Testis (tissue), 3 donors: Measurements from ENCODE around the gene C22orf23. TPM values are rescaled to one million over a fixed set of nuclear protein-coding genes. Genes with fewer than 3 reads are reported as not detected.

ENCODE experiments used
- DNase-seq: peaks from one replicate; pipeline ENCODE4 v3.0.0-alpha.2; 2019
- H3K27ac ChIP-seq, 2 donors: fragments of 200-600 bp; sonication (generic); one replicate each; pipeline ENCODE4 v1.5.1; 2019
- H3K27me3 ChIP-seq: fragments of 200-600 bp; sonication (generic); one replicate; pipeline ENCODE4 v1.5.1; 2019
- H3K36me3 ChIP-seq: fragments of 200-600 bp; sonication (generic); one replicate; pipeline ENCODE4 v1.5.1; 2017; ENCODE audit warnings: low read depth; ENCODE audit errors: missing control alignments
- H3K4me1 ChIP-seq: fragments of 200-600 bp; sonication (generic); one replicate; pipeline ENCODE4 v1.5.1; 2019
- H3K4me3 ChIP-seq, 2 donors: fragments of 200-600 bp; sonication (generic); one replicate each; pipeline ENCODE4 v1.5.1; 2017 to 2019
- H3K9me3 ChIP-seq: fragments of 200-600 bp; sonication (generic); one replicate; pipeline ENCODE4 v1.5.1; 2017
- CTCF ChIP-seq, 3 experiments: fragments of 450-650 bp in 2 of 3; fragments of 200-600 bp in 1 of 3; sonication (generic) in 1 of 3; IDR thresholded peaks; one replicate each; pipeline ENCODE4 v1.5.1; 2016 to 2019; ENCODE audit warnings: antibody characterized with exemption in 3 of 3, mild to moderate bottlenecking in 2 of 3, moderate library complexity in 1 of 3
- POLR2A ChIP-seq: fragments of 450-650 bp; IDR thresholded peaks from one replicate; pipeline ENCODE4 v1.6.1; 2017; ENCODE audit warnings: antibody characterized with exemption, mild to moderate bottlenecking, moderate library complexity
- WGBS, 2 donors: methylation state at CpG; one replicate each; pipeline ENCODE4 v1.1.5; 2018; 5-methylcytosine and 5-hydroxymethylcytosine counted together
- intact Hi-C: fragments of 100-400 bp; cut with DNase I; formaldehyde crosslinking; loops from one replicate; pipeline ENCODE4 v1.15.1; 2023; ENCODE audit warnings: low total_unique reads
- polyA plus RNA-seq: library from polyadenylated mRNA; stranded (reverse); fragments of 350-450 nt; fragmentation: Illumina TruSeq; extraction: RNeasy Lipid Tissue Mini Kit (QIAGEN cat#74804); gene quantifications from one replicate; pipeline ENCODE4 v1.2.3, GENCODE V29; 2014; ENCODE audit warnings: low read depth, low replicate concordance; ENCODE audit not compliant: insufficient read depth
- total RNA-seq, 2 donors: library from RNA; depleted of rRNA; stranded (reverse); fragments of >200 nt; gene quantifications; one replicate each; pipeline ENCODE4 v1.2.3, GENCODE V29; 2016

Gene C22orf23
- total and polyA plus RNA-seq, 3 donors from 2014 or later: 50.9 to 241 (median 70.9) TPM

- Histone ChIP-seq H3K4me3 (no peak overlapping the region), H3K27me3 (no peaks in the 10 kb centered on the region), H3K36me3 (no peaks in the 10 kb centered on the region), H3K27ac (no peak overlapping the region), H3K4me1 (no peaks in the 10 kb centered on the region), H3K9me3 (no peaks in the 10 kb centered on the region)
- intact Hi-C loops: no loop called here
- no peak for TF ChIP-seq POLR2A
- TF ChIP-seq CTCF (IDR thresholded peaks at IDR 0.05): no peak
- DNase-seq: no peak
- 92 to 93% methylated on average over 2 to 18 of the region's 18 CpGs for WGBS, 2 donors
Measured at GRCh38 chr22:37924386-37925065, 28.9 kb downstream of the C22orf23 start.

GRCh38 chr22:37923927-37924326 lies 29.5 kb downstream of the C22orf23 start:
- H3K9me3 ChIP-seq: no peaks in the 10 kb centered on the region
- WGBS, 2 donors: 66 to 90% methylated on average over 3 to 4 of the region's 4 CpGs
- H3K27me3 ChIP-seq: no peaks in the 10 kb centered on the region

GRCh38 chr22:37922191-37922590 lies 31.2 kb downstream of the C22orf23 start:
- TF ChIP-seq POLR2A (no peak), CTCF (IDR thresholded peaks at IDR 0.05) (no peak)
- Histone ChIP-seq H3K4me1 (no peaks in the 10 kb centered on the region), H3K27me3 (no peaks in the 10 kb centered on the region), H3K4me3 (no peak overlapping the region), H3K9me3 (no peaks in the 10 kb centered on the region), H3K36me3 (no peaks in the 10 kb centered on the region), H3K27ac (no peak overlapping the region)
- WGBS, 2 donors: 88 to 90% methylated on average over 2 to 9 of the region's 11 CpGs
- intact Hi-C loops: no loop called here
- DNase-seq: no peak

More at GRCh38 chr22:37923927-37924326, 29.5 kb downstream of the C22orf23 start:
- Histone ChIP-seq H3K27ac (no peak overlapping the region), H3K36me3 (no peaks in the 10 kb centered on the region), H3K4me1 (no peaks in the 10 kb centered on the region), H3K4me3 (no peak overlapping the region)
- no peak for TF ChIP-seq CTCF (IDR thresholded peaks at IDR 0.05)
- TF ChIP-seq POLR2A: no peak
- DNase-seq: no peak
- intact Hi-C loops: no loop called here

- DNase-seq: no peak
- intact Hi-C loops: no loop called here
- peaks cover 8% of the 10 kb centered on the region for H3K4me1 ChIP-seq
- no peak overlapping the region for H3K4me3 ChIP-seq
- H3K27me3 ChIP-seq: no peaks in the 10 kb centered on the region
- WGBS, 2 donors: 89 to 90% methylated on average over 5 of the region's 5 CpGs
- TF ChIP-seq CTCF (IDR thresholded peaks at IDR 0.05) (no peak), POLR2A (no peak)
- no peaks in the 10 kb centered on the region for H3K36me3 ChIP-seq
- no peak overlapping the region for H3K27ac ChIP-seq
- H3K9me3 ChIP-seq: no peaks in the 10 kb centered on the region
Measured at GRCh38 chr22:37920126-37920525, 33.3 kb downstream of the C22orf23 start.
